ENCODE results near the gene RPS15. TPM values are rescaled to one million over a fixed set of nuclear protein-coding genes. Genes with fewer than 3 reads are reported as not detected.

RPS15 gene
- total RNA-seq, 2 donors from 2014 or later, result 1,055 to 1,445 TPM

DNA sequence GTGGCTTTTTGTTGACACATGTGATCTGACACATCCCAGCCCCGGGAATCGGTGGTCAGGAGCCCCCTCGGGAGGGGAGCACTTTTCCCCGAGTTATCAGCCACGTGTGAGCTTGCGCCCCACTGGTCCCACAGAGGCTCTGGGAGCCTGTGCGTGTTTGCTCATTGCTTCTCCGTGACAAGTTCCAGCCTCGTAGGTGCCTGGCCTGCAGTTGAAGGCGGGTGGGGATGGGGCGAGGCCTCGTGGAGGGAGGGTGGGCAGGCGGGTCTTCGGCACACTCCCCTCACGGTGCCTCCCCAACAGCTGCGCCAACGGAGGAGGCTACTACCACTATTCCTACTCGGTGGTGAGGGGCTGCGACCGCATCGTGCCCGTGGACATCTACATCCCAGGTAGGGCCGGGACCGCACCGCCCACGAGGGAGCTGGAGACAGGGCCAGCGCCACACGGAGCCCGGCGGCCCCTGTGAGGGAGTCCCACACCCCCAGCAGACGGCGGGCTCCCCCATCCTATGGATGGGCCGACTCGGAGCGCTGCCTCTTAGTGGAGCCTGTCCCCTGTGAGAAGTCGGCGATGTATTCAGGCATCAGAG is 45.2 kb upstream of the RPS15 start:
- H3K9ac ChIP-seq (ENCODE audit: low read depth in 2 of 2, low read length in 2 of 2), result no peak overlapping the region
- no peaks in the 10 kb centered on the region for H3K27me3 ChIP-seq
- no peak overlapping the region for H3K27ac ChIP-seq

GRCh38 chr19:1393841-1394240 is 44.4 kb upstream of the RPS15 start:
- Histone ChIP-seq H3K9me3 (no peaks in the 10 kb centered on the region), H3K4me1 (peaks cover 3% of the 10 kb centered on the region), H3K27me3 (no peaks in the 10 kb centered on the region), H3K4me3 (no peak overlapping the region), H3K27ac (no peak overlapping the region), H3K36me3 (peaks cover 8% of the 10 kb centered on the region), H3K9ac (ENCODE audit: low read depth in 2 of 2, low read length in 2 of 2) (no peak overlapping the region)
- TF ChIP-seq, protein P1, sequence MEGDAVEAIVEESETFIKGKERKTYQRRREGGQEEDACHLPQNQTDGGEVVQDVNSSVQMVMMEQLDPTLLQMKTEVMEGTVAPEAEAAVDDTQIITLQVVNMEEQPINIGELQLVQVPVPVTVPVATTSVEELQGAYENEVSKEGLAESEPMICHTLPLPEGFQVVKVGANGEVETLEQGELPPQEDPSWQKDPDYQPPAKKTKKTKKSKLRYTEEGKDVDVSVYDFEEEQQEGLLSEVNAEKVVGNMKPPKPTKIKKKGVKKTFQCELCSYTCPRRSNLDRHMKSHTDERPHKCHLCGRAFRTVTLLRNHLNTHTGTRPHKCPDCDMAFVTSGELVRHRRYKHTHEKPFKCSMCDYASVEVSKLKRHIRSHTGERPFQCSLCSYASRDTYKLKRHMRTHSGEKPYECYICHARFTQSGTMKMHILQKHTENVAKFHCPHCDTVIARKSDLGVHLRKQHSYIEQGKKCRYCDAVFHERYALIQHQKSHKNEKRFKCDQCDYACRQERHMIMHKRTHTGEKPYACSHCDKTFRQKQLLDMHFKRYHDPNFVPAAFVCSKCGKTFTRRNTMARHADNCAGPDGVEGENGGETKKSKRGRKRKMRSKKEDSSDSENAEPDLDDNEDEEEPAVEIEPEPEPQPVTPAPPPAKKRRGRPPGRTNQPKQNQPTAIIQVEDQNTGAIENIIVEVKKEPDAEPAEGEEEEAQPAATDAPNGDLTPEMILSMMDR (IDR thresholded peaks at IDR 0.05), result no peak
- DNase-seq, result no peak
- intact Hi-C loops (cut with DNase I), result no loop called here

More for the DNA sequence above, 45.2 kb upstream of the RPS15 start:
- TF ChIP-seq, protein P1 (IDR thresholded peaks at IDR 0.05), result no peak
- intact Hi-C loops (cut with DNase I), result no loop called here
- H3K36me3 ChIP-seq, result peaks cover 8% of the 10 kb centered on the region
- DNase-seq, result no peak
- peaks cover 3% of the 10 kb centered on the region for H3K4me1 ChIP-seq
- H3K4me3 ChIP-seq, result no peak overlapping the region
- no peaks in the 10 kb centered on the region for H3K9me3 ChIP-seq

DNA sequence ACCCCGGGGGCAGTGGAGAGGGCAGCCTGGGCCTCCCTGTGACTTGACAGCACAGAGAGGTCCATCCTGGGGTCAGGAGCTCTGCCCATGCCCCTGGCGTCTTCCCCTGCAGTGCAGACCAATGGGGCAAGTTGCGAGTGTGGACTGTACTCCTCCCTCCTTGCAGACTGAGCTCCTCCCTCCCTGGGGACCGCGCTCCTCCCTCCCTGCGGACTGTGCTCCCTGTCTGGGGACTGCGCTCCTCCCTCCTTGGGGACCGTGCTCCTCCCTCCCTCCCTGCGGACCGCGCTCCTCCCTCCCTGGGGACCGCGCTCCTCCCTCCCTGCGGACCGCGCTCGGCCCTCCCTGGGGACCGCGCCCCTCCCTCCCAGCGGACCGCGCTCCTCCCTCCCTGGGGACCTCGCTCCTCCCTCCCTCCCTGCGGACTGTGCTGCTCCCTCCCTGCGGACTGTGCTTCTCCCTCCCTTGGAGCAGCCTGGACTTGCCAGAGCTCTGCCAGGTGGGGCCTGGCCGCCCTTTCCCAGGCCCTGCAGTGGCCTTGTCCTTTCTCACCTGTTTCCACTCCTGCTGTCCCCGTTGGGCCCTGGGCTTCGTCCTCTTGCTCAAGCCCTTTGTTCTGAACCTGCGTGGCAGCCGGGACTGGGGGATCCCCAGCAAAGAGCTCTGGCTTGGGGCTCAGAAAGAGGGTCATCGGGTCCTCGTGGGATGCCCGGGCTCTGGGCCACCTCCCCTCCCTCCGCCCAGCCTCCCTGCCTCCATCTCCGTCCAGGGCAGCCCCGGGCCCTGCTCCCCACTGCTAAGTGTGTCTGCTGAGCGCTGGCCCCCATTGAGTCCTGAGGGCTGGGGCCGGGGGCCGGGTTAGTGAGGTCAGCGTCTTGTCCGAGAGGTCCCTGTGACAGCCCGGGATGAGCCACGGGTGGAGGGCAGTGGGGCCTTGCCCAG is 43.7 kb upstream of the RPS15 start:
- DNase-seq, result no peak
- intact Hi-C loops (cut with DNase I), result no loop called here
- H3K9me3 ChIP-seq, result no peaks in the 10 kb centered on the region
- no peak overlapping the region for H3K9ac ChIP-seq (ENCODE audit: low read depth in 2 of 2, low read length in 2 of 2)
- H3K27me3 ChIP-seq, result no peaks in the 10 kb centered on the region
- peaks cover 2% of the 10 kb centered on the region for H3K36me3 ChIP-seq
- TF ChIP-seq, protein P1 (IDR thresholded peaks at IDR 0.05), result no peak
- H3K27ac ChIP-seq, result no peak overlapping the region
- peaks cover 3% of the 10 kb centered on the region for H3K4me1 ChIP-seq
- no peak overlapping the region for H3K4me3 ChIP-seq

GRCh38 chr19:1395194-1396018 is 42.8 kb upstream of the RPS15 start:
- intact Hi-C loops (cut with DNase I), result no loop called here
- Histone ChIP-seq H3K36me3 (no peaks in the 10 kb centered on the region), H3K27me3 (no peaks in the 10 kb centered on the region), H3K9me3 (no peaks in the 10 kb centered on the region), H3K9ac (ENCODE audit: low read depth in 2 of 2, low read length in 2 of 2) (no peak overlapping the region), H3K4me3 (no peak overlapping the region), H3K4me1 (peaks cover 6% of the 10 kb centered on the region), H3K27ac (no peak overlapping the region)
- DNase-seq, result no peak
- TF ChIP-seq, protein P1 (IDR thresholded peaks at IDR 0.05), result no peak
